Measurements from ENCODE around the gene TALDO1.

- TF ChIP-seq POLR2A (IDR thresholded peaks at IDR 0.05; ENCODE audit: control extremely low read depth in 1 of 2, low read depth in 2 of 2, low read length in 2 of 2) (no peak), POLR2AphosphoS5 (IDR thresholded peaks at IDR 0.05; ENCODE audit: low read depth, low read length) (no peak), CHD2 (IDR thresholded peaks at IDR 0.05; ENCODE audit: low read length) (no peak), KDM1A (IDR thresholded peaks at IDR 0.05; ENCODE audit: borderline replicate concordance, low read length) (no peak), CTCF (IDR thresholded peaks at IDR 0.05; ENCODE audit: control extremely low read depth in 1 of 3, insufficient read depth in 1 of 3, low read depth in 1 of 3, low read length in 3 of 3) (no peak), SP2 (IDR thresholded peaks at IDR 0.05; ENCODE audit: low read length) (no peak), USF2 (IDR thresholded peaks at IDR 0.05; ENCODE audit: low read length) (no peak), SUZ12 (IDR thresholded peaks at IDR 0.05; ENCODE audit: low read length) (no peak), YY1 (IDR thresholded peaks at IDR 0.05; ENCODE audit: low read depth, low read length) (no peak), MAFK (IDR thresholded peaks at IDR 0.05; ENCODE audit: low read depth, low read length) (no peak), EP300 (IDR thresholded peaks at IDR 0.05; ENCODE audit: borderline replicate concordance in 1 of 2, low read depth in 2 of 2, low read length in 2 of 2) (no peak), EZH2 (IDR thresholded peaks at IDR 0.05; ENCODE audit: low read depth, low read length, severe bottlenecking) (no peak), NRF1 (IDR thresholded peaks at IDR 0.05; ENCODE audit: low read depth, low read length) (no peak), KDM5A (IDR thresholded peaks at IDR 0.05; ENCODE audit: low read length) (no peak)
These were observed 20.7 kb upstream of the TALDO1 start for GRCh38 chr11:726278-727220.

Data from H1 (cell line).